Stimulated activated CD4-positive, alpha-beta T cell treated with anti-CD3 and anti-CD28 coated beads, Interleukin-12 subunit alpha, Interleukin-12 subunit beta, amount 100 ng/mL, for 4 hours (primary cell): ENCODE results near the gene ABCA4.
A peak's percentile ranks its signal among the peaks of the same experiment; 100 is the strongest.

ENCODE experiments used
- DNase-seq: peaks from one replicate; pipeline ENCODE4 v3.0.0-alpha.2; 2020

ABCA4 gene

GRCh38 chr1:94079989-94080388 lies 41.0 kb downstream of the ABCA4 start:
- no peak for DNase-seq

GRCh38 chr1:94079080-94079940 lies 41.6 kb downstream of the ABCA4 start:
- DNase-seq: no peak

GRCh38 chr1:94072840-94073522 lies 48.0 kb downstream of the ABCA4 start:
- no peak for DNase-seq

- DNase-seq: no peak
Observed at GRCh38 chr1:94071976-94072375, 49.0 kb downstream of the ABCA4 start.

GRCh38 chr1:94071391-94071790 lies 49.6 kb downstream of the ABCA4 start:
- DNase-seq: no peak

- no peak for DNase-seq
Observed at GRCh38 chr1:94070865-94071264, 50.1 kb downstream of the ABCA4 start.

- no peak for DNase-seq
Observed at GRCh38 chr1:94069919-94070285, 51.0 kb downstream of the ABCA4 start.

- DNase-seq: no peak
Observed at GRCh38 chr1:94068999-94069918, 51.7 kb downstream of the ABCA4 start.

- DNase-seq: no peak
Observed at GRCh38 chr1:94068096-94068998, 52.6 kb downstream of the ABCA4 start.

GRCh38 chr1:94067196-94067595 lies 53.8 kb downstream of the ABCA4 start:
- no peak for DNase-seq

- DNase-seq: no peak
Observed at GRCh38 chr1:94063379-94063778, 57.6 kb downstream of the ABCA4 start.

- peak; percentile 5 for DNase-seq
Observed at GRCh38 chr1:94061513-94062443, 59.2 kb downstream of the ABCA4 start.

GRCh38 chr1:94060720-94061119 lies 60.2 kb downstream of the ABCA4 start:
- DNase-seq: no peak

GRCh38 chr1:94058766-94059165 lies 62.2 kb downstream of the ABCA4 start:
- DNase-seq: no peak

- DNase-seq: no peak
Observed at GRCh38 chr1:94056996-94057395, 64.0 kb downstream of the ABCA4 start.

GRCh38 chr1:94056171-94056570 lies 64.8 kb downstream of the ABCA4 start:
- no peak for DNase-seq

- no peak for DNase-seq
Observed at GRCh38 chr1:94055459-94056122, 65.4 kb downstream of the ABCA4 start.

- DNase-seq: no peak
Observed at GRCh38 chr1:94050675-94051074, 70.3 kb downstream of the ABCA4 start.

- no peak for DNase-seq
Observed at GRCh38 chr1:94050254-94050653, 70.7 kb downstream of the ABCA4 start.

- no peak for DNase-seq
Observed at GRCh38 chr1:94049791-94050190, 71.2 kb downstream of the ABCA4 start.
